OCI-LY1 (cell line): ENCODE measurements around the gene HSDL1.
A peak's percentile ranks its signal among the peaks of the same experiment; 100 is the strongest.

ENCODE experiments used
- H2AFZ ChIP-seq: fragments of 200-600 bp; sonication (generic), shearing (Covaris generic); 2 replicates; pipeline ENCODE4 v1.6.0; 2014; ENCODE audit warnings: antibody characterized with exemption, mild to moderate bottlenecking, low read length
- H3F3A ChIP-seq: fragments of 200-600 bp; sonication (generic), shearing (Covaris generic); 2 replicates; pipeline ENCODE4 v1.6.0; 2014; ENCODE audit warnings: mild to moderate bottlenecking, antibody characterized with exemption, low read length, moderate library complexity; ENCODE audit not compliant: insufficient read depth
- H3K27ac ChIP-seq: fragments of 200-600 bp; sonication (generic); 2 replicates; pipeline ENCODE4 v1.5.1; 2014; ENCODE audit warnings: low read length, mixed run types, mild to moderate bottlenecking, low read depth; ENCODE audit not compliant: poor library complexity, severe bottlenecking
- H3K27me3 ChIP-seq: fragments of 200-600 bp; sonication (generic); 2 replicates; pipeline ENCODE4 v1.6.0; 2014; ENCODE audit warnings: antibody characterized with exemption, mild to moderate bottlenecking, low read length, moderate library complexity; ENCODE audit not compliant: insufficient read depth
- H3K36me3 ChIP-seq: fragments of 200-600 bp; sonication (generic); 2 replicates; pipeline ENCODE4 v1.6.1; 2014; ENCODE audit warnings: mild to moderate bottlenecking, antibody characterized with exemption, low read length, moderate library complexity, mixed read lengths; ENCODE audit not compliant: insufficient read depth
- H3K4me1 ChIP-seq: fragments of 200-600 bp; sonication (generic); 2 replicates; pipeline ENCODE4 v1.5.1; 2014; ENCODE audit warnings: mild to moderate bottlenecking, low read length, moderate library complexity; ENCODE audit not compliant: insufficient read depth, severe bottlenecking
- H3K4me2 ChIP-seq: fragments of 200-600 bp; sonication (generic), shearing (Covaris generic); 2 replicates; pipeline ENCODE4 v1.6.1; 2014; ENCODE audit warnings: low read length
- H3K4me3 ChIP-seq: fragments of 200-600 bp; sonication (generic); 2 replicates; pipeline ENCODE4 v1.5.1; 2014; ENCODE audit warnings: low read length, low read depth, mild to moderate bottlenecking, mixed read lengths; ENCODE audit not compliant: poor library complexity, severe bottlenecking
- H3K79me2 ChIP-seq: fragments of 200-600 bp; shearing (Covaris generic); 2 replicates; pipeline ENCODE4 v1.6.1; 2016; ENCODE audit warnings: mixed run types, low read length, mixed read lengths; ENCODE audit not compliant: insufficient read depth
- H3K9ac ChIP-seq: fragments of 200-600 bp; sonication (generic), shearing (Covaris generic); 2 replicates; pipeline ENCODE4 v1.6.1; 2014; ENCODE audit warnings: mild to moderate bottlenecking, low read length, mixed read lengths
- H3K9me2 ChIP-seq: fragments of 200-600 bp; sonication (generic), shearing (Covaris generic); 2 replicates; pipeline ENCODE4 v1.6.1; 2014; ENCODE audit warnings: low read depth, mild to moderate bottlenecking, low read length, mixed read lengths
- H3K9me3 ChIP-seq: fragments of 200-600 bp; shearing (Covaris generic); 2 replicates; pipeline ENCODE4 v1.6.1; 2014; ENCODE audit warnings: low read length, mixed read lengths
- H4K20me1 ChIP-seq: fragments of 200-600 bp; sonication (generic), shearing (Covaris generic); 2 replicates; pipeline ENCODE4 v1.6.0; 2016; ENCODE audit warnings: mild to moderate bottlenecking, low read length; ENCODE audit not compliant: insufficient read depth
- EZH2 ChIP-seq: fragments of 200-600 bp; sonication (generic), shearing (Covaris generic); IDR thresholded peaks from 2 replicates; pipeline ENCODE4 v1.8.0; 2017; ENCODE audit warnings: borderline replicate concordance, mixed run types, mild to moderate bottlenecking, antibody characterized with exemption, low read length, moderate library complexity, mixed read lengths
- TF ChIP-seq, protein P1 (sequence below): fragments of 200-600 bp; sonication (generic), shearing (Covaris generic); IDR thresholded peaks from 2 replicates; pipeline ENCODE4 v1.5.1; 2017; ENCODE audit warnings: mild to moderate bottlenecking, antibody characterized with exemption, low read length, moderate library complexity, mixed read lengths

HSDL1 gene

GRCh38 chr16:84144859-84145639, at the start of gene HSDL1, which contains the start of gene DNAAF1:
TSS of gene HSDL1 (minus strand) at chr16:84145177. CDS start at chr16:84131321, 13,856 bp downstream.
TSS of gene DNAAF1 (plus strand) at chr16:84145308. CDS start at chr16:84145441, 133 bp downstream.
- Histone ChIP-seq H4K20me1 (no peaks in the 10 kb centered on the region), H3K36me3 (no peaks in the 10 kb centered on the region; the same call in 1 of the 2 replicates), H3K9ac (peak within 1 kb of the TSS; percentile 83), H3K27ac (peak within 1 kb of the TSS; percentile 7), H3K9me3 (no peaks in the 10 kb centered on the region), H3K4me2 (peak within 1 kb of the TSS; percentile 93), H3K9me2 (no peaks in the 10 kb centered on the region), H3F3A (no peaks in the 10 kb centered on the region), H2AFZ (0 out of 2 replicates have a peak within 1 kb of the TSS, but pooled peaks have one; percentile 40), H3K4me1 (peaks cover 22% of the 10 kb centered on the region), H3K79me2 (no peaks in the 10 kb centered on the region), H3K4me3 (peak within 1 kb of the TSS; percentile 85), H3K27me3 (no peaks in the 10 kb centered on the region)
- TF ChIP-seq, protein P1, sequence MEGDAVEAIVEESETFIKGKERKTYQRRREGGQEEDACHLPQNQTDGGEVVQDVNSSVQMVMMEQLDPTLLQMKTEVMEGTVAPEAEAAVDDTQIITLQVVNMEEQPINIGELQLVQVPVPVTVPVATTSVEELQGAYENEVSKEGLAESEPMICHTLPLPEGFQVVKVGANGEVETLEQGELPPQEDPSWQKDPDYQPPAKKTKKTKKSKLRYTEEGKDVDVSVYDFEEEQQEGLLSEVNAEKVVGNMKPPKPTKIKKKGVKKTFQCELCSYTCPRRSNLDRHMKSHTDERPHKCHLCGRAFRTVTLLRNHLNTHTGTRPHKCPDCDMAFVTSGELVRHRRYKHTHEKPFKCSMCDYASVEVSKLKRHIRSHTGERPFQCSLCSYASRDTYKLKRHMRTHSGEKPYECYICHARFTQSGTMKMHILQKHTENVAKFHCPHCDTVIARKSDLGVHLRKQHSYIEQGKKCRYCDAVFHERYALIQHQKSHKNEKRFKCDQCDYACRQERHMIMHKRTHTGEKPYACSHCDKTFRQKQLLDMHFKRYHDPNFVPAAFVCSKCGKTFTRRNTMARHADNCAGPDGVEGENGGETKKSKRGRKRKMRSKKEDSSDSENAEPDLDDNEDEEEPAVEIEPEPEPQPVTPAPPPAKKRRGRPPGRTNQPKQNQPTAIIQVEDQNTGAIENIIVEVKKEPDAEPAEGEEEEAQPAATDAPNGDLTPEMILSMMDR: peak; percentile 20
- TF ChIP-seq EZH2: no peak

DNA sequence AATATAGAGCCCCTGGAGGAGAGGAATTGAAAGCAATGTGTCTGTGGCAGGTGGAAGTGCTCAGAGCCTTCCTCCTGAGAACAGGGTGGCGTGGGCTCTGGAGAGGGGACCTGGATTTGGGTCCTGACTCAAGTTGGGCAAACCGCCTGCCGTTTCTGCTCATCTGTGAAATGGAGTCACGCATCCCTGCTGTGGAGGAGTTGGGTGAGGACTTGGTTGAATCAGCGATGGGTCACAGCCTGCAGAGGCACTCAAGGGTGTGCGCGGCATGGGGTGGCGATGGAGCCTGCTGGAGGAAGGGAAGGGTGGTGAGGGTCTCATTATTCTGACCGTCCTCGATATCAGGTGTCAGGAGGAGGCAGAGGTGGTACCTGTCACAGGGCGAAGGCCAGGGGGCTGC, 49.0 kb upstream of the HSDL1 start:
- Histone ChIP-seq H3K4me1 (peaks cover 19% of the 10 kb centered on the region), H3K9me2 (no peaks in the 10 kb centered on the region), H3K4me2 (peak overlapping the region; percentile 42; the same call in 1 of the 2 replicates), H3K27ac (no peak overlapping the region), H4K20me1 (no peaks in the 10 kb centered on the region), H3K27me3 (0 out of 2 replicates have a peak, but pooled peaks cover 4% of the 10 kb centered on the region), H3F3A (no peaks in the 10 kb centered on the region), H3K9ac (peak overlapping the region; percentile 1; the same call in 1 of the 2 replicates), H3K4me3 (peak overlapping the region; percentile 43), H3K36me3 (no peaks in the 10 kb centered on the region), H2AFZ (no peak overlapping the region), H3K79me2 (no peaks in the 10 kb centered on the region), H3K9me3 (no peaks in the 10 kb centered on the region)
- TF ChIP-seq, protein P1: no peak
- TF ChIP-seq EZH2: no peak

DNA sequence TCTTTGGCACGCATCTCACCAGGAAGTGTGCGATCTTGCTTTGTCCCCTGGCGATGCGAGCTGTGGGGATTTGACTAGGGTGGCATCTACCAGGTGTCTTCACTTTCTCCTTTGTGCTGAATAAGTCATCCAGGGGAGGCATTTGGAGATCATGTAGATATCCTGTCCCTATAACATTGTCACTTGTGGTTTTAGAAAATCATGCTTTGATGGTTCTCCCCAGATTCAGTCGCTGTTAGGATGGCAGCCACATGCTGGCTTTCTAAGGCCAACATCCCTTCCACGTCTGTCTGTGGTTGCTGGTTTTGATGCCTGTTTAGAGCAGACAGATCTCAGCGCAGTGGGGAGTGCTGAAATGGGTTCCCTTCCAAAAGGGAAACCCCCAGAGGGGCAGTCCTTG, 48.5 kb upstream of the HSDL1 start:
- Histone ChIP-seq H3K9me3 (no peaks in the 10 kb centered on the region), H3K4me2 (peak overlapping the region; percentile 42; the same call in 1 of the 2 replicates)
- no peak for TF ChIP-seq EZH2
- TF ChIP-seq, protein P1: no peak

More for the DNA sequence above, 48.5 kb upstream of the HSDL1 start:
- Histone ChIP-seq H3K27me3 (0 out of 2 replicates have a peak, but pooled peaks cover 4% of the 10 kb centered on the region), H3K4me3 (peak overlapping the region; percentile 43), H3K4me1 (peaks cover 19% of the 10 kb centered on the region), H3K9me2 (no peaks in the 10 kb centered on the region), H2AFZ (no peak overlapping the region), H3K27ac (no peak overlapping the region), H4K20me1 (no peaks in the 10 kb centered on the region), H3K36me3 (no peaks in the 10 kb centered on the region), H3F3A (no peaks in the 10 kb centered on the region), H3K9ac (no peak overlapping the region; the same call in 1 of the 2 replicates), H3K79me2 (no peaks in the 10 kb centered on the region)
